ENCODE data around the gene SLC6A14. TPM values are rescaled to one million over a fixed set of nuclear protein-coding genes. Genes with fewer than 3 reads are reported as not detected.

SLC6A14 gene
- total RNA-seq = 0.17 TPM in 1 of 2 replicates, not detected in the other

GRCh38 chrX:116436358-116436816 lies at the start of gene SLC6A14:
TSS of gene SLC6A14 (plus strand) at chrX:116436606. CDS start at chrX:116436710, 104 bp downstream.

GRCh38 chrX:116462822-116463221 lies 26.4 kb downstream of the SLC6A14 start, which contains the start of gene CT83:
TSS of gene CT83 (minus strand) at chrX:116462976. CDS start at chrX:116462856, 120 bp downstream.

Other genes with a start within 250 kb of the SLC6A14 start
- not detected in 2 replicates for gene CT83, start 26.4 kb downstream of the SLC6A14 start, total RNA-seq